IPS DF 4.7 (cell line): ENCODE results near the gene CACNB2.

Source experiments
- DNase-seq: peaks from one replicate; pipeline ENCODE4 v3.0.0-alpha.2; 2013; ENCODE audit warnings: low spot score; ENCODE audit errors: extremely low read depth

CACNB2 gene

DNA sequence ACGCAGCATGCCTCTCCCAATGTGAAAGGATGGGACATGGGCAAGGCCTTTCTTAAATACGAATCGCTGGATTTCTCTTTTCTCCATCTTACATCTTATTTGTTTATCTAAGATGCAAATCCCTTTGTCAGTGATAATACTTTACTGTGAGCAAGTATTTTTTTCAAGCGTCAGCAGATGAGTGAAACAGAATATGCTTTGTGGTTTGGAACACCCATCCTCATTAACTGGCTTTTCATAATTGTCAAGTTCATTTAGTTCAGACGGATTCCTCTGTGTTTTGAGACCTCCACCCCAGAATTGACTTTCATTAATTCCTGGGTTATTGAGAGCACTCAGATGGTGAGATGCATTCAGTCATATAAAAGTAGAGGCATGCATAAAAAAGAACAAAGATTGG lies 361.4 kb downstream of the CACNB2 start:
- no peak for DNase-seq

DNA sequence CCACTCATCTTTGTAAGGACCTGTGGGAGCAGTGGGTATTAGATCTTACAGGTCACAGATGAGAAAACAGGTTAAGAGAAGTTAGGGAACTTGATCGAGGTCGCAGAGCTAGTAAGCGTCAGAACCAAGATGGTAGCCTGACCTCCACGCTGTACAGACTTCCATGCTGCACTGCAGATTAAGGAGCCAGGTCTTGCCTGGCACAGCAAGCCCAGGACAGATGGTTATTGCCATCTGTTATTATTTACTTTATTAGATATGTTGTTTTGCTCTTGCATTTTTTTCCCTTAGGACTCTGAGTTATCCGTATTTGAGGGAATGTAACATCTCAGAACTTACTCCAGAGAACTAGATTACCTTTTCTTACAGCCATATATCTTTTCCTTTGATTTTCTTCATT lies 363.9 kb downstream of the CACNB2 start:
- DNase-seq: no peak

DNA sequence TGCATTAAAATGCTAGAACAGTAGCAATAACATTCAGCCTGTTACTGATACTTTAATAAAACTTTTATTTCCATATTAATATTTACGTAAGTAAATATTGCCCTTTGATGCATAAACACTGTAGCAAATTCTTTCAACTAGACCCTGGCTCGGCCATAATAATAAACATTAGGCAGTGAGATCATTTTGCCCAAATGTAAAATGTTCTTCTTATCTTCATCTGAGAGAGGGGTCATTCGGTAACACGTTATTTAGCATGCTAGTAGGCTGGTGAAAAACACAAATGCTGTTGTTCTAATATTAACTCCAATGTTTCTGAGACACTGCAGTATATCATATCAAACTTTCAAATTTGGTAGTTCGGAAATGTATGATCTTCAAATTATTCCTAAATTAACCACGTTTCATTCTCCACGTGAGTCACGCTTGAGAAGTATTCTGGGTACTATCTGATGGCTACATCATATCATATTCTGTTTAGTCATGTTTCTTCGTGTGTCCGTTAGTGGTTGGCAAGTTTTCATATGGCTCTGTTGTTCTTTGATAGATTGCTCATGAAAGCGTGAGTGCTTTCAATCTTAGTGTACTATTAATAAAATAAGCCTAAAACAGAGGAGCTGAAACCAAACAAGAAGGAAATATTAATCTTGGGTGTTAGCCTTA lies 365.4 kb downstream of the CACNB2 start:
- DNase-seq: no peak

DNA sequence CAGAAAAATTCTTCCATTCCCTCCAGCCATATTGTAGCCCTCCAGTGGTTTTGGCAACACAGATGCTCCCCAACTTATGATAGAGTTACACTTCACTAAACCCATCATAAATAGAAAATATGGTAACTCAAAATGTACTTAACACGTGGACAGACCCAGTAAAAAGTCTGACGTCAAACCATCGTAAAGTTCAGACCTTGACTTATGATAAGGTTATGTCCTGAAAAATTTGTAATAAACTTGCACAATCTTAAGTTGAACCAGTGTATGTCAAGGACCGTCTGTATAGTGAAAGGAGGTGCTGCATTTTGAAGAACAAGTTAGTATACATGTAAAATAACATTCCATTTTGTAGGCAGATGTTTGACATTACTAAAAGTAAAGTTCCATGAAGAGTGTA lies 368.4 kb downstream of the CACNB2 start:
- DNase-seq: no peak

DNA sequence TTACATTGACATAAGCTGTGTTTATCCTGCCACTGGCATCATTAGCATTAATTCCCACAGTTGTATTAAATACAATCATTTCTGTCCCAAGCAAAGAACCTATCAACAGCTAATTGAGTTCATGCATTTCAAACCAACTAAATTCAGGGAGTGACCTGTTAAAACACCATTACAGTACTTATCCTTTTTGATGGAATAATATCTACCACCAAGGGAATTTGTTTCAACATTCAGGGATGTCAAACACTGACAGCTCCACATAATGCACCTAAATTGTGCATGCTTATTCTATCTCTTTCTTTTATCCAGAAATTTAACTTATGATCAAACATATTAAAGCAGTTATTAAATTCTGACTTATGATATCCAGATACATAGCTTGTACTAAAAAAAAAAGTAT lies 374.3 kb downstream of the CACNB2 start:
- DNase-seq: no peak

DNA sequence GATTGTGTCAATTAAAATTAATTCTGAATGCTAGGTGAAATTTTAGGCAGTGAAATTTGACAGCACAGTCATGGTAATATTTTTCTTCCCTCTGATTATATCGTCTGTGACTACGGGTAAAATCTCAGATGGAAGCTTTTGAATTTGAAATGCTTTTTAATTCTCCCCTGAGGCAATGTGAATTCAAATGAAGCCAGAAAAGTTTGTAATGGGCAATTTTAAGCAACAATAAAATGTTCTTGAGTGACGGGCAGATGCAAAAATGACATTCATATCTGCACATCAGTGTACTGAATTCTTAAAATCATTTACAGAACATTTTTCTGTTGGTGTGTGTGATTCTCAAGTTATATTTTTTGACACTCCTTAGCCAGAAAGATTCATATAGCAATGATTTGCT lies 376.6 kb downstream of the CACNB2 start:
- DNase-seq: no peak

DNA sequence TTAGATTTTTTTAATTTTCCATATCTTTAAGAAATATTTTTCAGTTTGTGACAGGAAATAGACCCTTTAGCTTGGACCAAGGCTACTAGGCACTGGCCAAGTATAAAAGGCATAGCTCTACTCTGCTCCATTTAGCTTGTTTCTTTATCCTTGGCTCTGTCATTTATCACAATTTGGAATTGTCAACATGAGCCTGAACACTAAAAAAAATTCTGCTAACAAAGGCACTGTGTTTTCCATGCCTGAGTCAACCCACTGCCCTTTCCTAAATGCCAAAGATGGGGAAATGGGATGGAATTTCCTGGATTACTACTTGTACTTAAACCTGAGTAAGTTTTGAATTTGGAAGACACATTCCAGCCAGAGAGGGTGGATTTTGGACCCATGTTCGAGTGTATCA lies 382.8 kb downstream of the CACNB2 start:
- no peak for DNase-seq

DNA sequence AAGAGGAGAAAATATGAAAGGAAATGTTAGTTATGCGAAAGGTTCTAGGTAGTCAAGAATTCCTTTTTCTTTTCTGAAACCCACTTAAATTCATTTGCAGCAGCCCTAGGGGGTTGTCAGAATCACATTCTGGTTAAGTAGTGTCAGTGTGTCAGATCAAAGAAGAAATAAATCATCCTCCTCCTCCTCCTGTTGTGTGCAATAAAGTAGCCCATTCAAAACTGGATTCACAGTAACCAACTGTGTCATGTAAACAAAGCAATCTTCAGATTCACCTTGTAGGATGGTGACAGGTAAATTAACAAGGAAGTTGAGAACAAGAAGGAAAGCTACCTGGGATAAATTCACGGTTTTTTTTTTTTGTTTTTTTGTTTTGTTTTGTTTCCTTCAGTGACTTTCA lies 383.6 kb downstream of the CACNB2 start:
- no peak for DNase-seq

DNA sequence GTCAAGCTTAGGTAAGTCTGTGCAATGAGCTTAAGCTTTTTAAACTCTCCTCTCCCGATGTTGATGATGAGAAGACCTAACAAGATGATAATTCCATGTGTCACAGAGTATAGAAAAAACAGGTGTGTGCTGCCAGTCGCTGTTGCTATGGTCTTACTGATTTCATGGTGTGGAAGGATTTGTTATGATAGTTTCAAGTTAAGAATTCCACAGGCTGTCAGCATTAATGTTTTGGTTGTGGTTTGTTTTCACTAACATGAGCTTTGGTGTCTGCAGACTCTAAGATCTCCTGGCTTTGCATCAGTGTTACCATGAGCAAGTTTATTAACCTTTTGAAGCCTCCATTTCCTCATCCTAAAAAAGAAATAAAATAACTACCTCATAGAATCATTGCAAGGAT lies 387.5 kb downstream of the CACNB2 start:
- no peak for DNase-seq

DNA sequence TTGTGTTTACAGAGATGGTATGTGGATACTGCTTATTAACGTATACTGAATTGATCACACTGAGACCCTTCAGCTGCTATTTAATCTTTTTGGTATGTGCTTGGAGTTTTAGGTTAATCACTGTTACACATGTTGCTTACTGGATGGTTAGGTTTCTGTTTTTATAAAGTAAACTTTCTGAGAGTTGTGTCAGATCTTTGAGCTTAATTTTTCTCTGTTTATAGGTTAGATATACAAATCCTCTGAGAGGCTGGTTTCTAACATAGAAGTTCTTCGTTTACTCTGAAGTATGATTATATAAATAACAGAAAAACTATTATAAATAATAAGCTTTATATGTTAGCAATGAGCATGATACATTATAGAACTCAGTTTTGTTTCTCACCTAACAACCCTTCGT lies 388.1 kb downstream of the CACNB2 start:
- no peak for DNase-seq

DNA sequence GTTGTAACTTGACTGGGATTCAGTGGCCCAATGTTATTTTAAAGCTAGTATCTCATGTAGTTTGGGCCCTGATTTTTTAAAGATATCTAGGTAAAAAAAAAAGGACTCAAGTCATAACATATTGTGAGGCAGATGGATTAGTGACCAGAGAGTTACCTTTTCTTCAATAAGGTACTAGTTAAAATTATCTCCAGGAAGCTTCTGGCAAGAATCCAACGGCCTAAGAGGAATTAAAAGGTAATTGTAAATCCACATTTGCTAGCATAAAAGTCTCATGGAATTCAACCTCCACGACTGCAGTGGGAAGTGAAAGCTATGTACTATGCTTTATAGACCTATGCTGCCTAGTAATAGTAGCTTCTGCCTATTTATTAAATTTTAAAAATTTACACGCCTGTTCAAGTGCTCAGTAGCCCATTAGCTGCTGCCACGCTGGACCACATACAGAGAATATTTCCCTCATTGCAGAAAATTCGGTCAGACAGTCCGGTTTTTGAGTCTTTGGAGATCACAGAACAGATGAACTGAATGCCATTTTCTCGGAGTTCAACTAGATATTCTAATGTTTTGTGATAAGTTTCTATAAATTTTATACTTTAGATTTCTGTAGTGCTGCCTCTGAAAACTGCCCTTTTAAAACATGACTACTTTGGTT lies 392.8 kb downstream of the CACNB2 start:
- no peak for DNase-seq

DNA sequence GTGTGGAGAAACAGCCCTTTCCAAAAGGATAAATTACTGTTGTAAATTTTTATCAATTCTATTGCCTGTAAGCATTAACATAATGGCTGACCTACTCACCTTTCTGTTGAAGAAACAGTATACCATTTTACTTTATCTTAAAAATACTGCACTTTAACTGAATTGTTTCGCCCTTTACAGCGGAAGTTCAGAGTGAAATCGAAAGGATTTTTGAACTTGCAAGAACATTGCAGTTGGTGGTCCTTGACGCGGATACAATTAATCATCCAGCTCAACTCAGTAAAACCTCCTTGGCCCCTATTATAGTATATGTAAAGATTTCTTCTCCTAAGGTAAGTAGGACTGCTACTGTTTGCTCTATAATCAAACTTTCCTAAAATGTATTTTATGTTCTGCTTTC lies 393.7 kb downstream of the CACNB2 start:
- DNase-seq: no peak

DNA sequence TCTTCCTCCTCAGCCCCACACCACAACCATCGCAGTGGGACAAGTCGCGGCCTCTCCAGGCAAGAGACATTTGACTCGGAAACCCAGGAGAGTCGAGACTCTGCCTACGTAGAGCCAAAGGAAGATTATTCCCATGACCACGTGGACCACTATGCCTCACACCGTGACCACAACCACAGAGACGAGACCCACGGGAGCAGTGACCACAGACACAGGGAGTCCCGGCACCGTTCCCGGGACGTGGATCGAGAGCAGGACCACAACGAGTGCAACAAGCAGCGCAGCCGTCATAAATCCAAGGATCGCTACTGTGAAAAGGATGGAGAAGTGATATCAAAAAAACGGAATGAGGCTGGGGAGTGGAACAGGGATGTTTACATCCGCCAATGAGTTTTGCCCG lies 399.1 kb downstream of the CACNB2 start:
- no peak for DNase-seq

DNA sequence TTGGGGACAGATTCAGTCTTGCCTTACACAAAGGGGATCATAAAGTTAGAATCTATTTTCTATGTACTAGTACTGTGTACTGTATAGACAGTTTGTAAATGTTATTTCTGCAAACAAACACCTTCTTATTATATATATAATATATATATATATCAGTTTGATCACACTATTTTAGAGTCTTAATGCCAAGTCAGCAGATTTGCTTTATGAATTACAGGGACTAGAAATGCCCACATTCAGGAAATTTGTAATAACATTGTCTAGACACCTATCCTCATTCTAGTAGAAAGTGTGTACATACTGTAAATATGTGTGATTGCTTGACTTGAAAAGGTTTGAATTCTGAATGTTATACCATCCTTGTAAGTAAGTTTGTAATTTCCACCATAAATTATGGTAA lies 400.0 kb downstream of the CACNB2 start:
- no peak for DNase-seq

DNA sequence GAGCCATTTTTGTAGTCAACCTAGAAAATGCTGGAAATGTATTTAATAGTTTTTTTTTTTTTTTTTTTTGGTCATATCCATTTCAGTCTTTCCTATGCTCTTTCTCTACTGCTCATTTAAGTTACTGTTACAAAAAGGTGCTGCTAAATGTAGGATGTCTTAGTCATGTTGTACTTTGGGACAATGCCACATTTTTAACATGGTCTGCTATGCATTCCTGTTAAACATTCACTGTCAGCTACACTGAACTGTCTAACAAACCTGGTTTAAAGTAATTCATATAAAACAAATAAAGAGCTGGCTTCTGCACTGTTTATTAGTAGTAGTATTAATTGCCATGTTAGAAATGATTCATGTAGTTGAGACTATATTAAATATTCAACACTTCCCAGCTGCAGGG lies 402.6 kb downstream of the CACNB2 start:
- no peak for DNase-seq

DNA sequence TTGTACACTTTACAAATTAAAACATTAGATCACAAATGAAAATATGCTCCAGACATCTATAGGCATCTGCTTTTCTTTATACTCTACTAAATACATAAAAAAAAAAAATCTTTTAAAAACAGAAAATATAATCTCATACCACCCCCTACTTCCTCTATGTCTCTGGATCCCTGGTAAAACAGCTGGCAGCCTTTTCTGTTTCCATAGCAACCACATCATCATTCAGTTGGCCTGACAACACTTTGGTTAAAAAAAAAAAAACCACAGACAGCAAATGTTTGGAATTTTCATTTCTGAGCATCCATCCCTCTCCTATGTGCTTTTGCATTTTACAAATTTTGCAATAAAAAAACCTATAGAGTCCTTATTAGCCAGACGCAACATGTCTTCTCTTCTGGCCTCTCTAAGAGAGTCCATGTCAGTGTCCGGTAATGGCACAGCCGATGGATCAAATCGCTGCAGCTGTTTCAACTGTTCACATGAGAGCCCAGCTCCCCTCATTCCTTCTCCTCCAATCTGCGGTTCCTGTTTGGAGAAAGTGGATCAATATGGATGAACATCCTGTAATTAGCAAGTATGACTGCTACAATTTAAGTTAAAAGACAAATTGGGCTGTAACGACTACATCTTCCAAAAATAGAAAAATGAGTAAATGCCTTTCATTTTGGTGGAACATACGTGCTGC lies 405.5 kb downstream of the CACNB2 start:
- DNase-seq: no peak

DNA sequence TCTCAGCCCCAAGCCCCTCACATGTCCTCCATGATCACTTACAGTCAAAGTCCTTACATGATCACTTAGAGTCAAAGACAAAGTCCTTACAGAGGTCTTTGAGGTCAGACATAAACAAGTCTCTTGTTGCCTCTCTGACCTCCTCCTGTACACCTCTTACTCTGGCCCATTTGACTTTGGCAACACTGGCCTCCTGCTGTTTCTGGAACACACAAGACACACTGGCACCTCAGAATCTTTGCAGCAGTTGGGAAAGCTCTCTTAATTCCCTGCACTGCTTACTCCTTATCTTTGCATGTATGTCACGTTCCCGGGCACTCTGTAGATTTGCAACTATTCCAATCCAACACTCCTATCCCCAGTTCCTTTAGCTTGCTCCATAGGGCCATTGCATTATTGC lies 408.9 kb downstream of the CACNB2 start:
- DNase-seq: no peak

DNA sequence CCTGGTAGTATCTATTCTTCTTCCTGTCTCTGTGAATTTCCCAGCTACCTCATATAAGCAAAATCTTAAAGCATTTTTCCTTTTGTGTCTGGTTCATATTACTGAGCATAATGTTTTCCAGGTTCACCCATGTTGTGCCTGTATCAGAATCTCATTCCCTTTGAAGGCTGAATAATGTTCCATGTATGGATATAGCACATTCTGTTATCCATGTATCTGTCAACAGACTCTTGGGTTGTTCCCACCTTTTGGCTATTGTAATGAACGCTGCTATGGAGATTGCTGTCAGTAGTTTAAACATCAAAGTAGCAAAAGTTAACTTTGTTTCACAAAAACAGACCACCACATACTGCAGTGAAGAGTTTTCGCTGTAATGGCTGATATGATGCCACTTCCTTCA lies 411.2 kb downstream of the CACNB2 start:
- DNase-seq: no peak

DNA sequence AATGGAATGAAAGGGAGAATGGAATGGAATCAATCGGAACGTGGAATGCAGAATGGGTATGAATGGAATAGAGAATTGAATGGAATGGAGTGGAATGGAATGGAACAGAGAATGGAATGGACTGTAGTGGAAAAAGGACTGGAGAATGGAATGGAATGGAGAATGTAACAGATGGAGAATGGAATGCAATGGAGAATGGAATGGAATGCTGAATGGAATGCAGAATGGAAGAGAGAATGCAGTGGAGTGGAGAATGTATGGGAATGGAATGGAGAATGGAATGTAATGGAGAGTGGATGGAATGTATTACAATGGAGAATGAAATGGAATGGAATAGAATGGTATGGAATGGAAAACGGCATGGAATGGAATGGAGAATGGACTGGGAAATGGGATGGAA lies 414.3 kb downstream of the CACNB2 start:
- no peak for DNase-seq

DNA sequence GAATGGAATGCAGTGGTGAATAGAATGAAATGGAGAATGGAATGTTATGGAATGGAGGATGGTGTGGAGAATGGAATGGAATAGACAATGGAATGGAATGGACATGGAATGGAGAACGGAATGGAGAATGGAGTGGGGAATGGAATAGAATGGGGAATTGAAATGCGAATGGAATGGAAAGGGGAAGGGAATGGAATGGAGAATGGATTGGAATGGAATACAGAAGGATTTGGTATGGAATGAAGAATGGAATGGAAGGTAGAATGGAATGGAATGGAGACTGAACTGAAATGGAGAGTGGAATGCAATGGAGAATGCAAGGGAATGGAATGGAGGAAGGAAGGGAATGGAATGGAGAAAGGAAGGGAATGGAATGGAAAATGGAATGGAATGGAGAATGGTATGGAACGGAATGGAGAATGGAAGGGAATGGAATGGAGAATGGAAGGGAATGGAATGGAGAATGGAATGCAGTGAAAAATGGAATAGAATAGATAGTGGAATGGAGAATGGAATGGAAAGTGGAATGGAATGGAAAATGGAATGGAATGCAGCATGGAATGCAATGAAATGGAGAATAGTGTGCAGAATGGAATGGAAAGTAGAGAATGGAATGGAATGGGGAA lies 416.4 kb downstream of the CACNB2 start:
- DNase-seq: no peak

DNA sequence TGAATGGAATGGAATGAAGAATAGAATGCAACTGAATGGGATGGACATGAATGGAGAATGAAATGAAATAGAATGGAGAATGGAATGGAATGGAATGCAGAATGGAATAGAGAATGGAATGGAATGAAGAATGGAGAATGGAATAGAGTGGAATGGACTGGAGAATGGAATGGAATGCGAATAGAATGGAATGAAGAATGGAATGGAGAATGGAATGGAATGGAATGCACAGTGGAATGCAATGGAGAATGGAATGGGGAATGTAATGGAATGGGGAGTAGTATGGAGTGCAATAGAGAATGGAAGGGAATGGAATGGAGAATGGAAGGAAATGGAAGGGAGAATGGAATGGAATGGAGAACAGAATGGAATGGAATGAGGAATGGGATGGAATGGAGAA lies 417.7 kb downstream of the CACNB2 start:
- DNase-seq: no peak

DNA sequence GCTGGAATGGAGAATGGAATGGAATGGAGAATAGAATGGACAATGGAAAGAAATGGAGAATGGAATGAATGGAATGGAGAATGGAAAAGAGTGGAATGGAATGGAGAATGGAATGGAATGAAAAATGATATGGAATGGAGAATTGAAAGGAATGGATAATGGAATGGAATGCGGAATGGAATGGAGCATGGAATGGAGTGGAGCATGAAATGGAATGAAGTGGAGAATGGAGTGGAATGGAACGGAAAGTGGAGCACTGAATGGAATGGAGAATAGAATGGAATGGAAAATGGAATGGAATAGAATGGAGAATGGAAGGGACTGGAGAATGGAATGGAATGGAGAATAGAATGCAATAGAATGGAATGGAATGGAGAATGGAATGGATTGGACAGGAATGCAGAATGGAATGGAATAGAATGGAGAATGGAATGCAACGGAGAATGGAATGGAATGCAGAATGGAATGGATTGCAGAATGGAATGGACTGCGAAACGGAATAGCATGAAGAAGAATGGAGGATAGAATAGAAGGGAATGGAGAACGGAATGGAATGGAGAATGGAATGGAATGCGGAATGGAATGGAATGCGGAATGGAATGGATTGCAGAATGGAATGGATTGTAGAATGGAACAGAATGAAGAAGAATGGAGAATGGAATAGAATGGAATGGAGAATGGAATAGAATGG lies 421.8 kb downstream of the CACNB2 start:
- DNase-seq: no peak
